Upper lobe of right lung (tissue), 1 donor: Measurements from ENCODE around the gene PTP4A1. TPM values are rescaled to one million over a fixed set of nuclear protein-coding genes. Genes with fewer than 3 reads are reported as not detected.

ENCODE experiments used
- ATAC-seq: fragments of 200-7000 bp; cut with Tn5 transposase; one replicate; pipeline ENCODE4 v1.9.1; 2020; ENCODE audit warnings: mild to moderate bottlenecking, moderate library complexity
- DNase-seq: peaks from one replicate; pipeline ENCODE4 v3.0.0-alpha.2; 2020
- H3K27ac ChIP-seq: fragments of 200-600 bp; one replicate; pipeline ENCODE4 v1.8.0; 2022
- H3K27me3 ChIP-seq: fragments of 200-600 bp; one replicate; pipeline ENCODE4 v1.8.0; 2022; ENCODE audit warnings: mild to moderate bottlenecking
- H3K36me3 ChIP-seq: fragments of 200-600 bp; one replicate; pipeline ENCODE4 v1.8.0; 2022
- H3K4me1 ChIP-seq: fragments of 200-600 bp; one replicate; pipeline ENCODE4 v1.8.0; 2022
- H3K4me3 ChIP-seq: fragments of 200-600 bp; one replicate; pipeline ENCODE4 v1.8.0; 2022; ENCODE audit warnings: mild to moderate bottlenecking
- H3K9me3 ChIP-seq: fragments of 200-600 bp; one replicate; pipeline ENCODE4 v1.8.0; 2022
- CTCF ChIP-seq: fragments of 200-600 bp; IDR thresholded peaks from one replicate; pipeline ENCODE4 v1.8.0; 2022; ENCODE audit warnings: antibody characterized with exemption
- intact Hi-C: fragments of 100-400 bp; cut with DNase I; formaldehyde crosslinking; loops from one replicate; pipeline ENCODE4 v1.11.0; 2022
- total RNA-seq: library from RNA; stranded (reverse); fragmentation: NEBNext Ultra II Directional; extraction: Animal tissue kit (Norgen Biotek cat#: 25700); gene quantifications from one replicate; pipeline ENCODE4 v1.2.1, GENCODE V29; 2021
- donor health status: DM: no; HTN: yes; CAD: no; lungs with severe emphysema.

The PTP4A1 gene
- total RNA-seq, 1 donor from 2014 or later, result 55.6 TPM

DNA sequence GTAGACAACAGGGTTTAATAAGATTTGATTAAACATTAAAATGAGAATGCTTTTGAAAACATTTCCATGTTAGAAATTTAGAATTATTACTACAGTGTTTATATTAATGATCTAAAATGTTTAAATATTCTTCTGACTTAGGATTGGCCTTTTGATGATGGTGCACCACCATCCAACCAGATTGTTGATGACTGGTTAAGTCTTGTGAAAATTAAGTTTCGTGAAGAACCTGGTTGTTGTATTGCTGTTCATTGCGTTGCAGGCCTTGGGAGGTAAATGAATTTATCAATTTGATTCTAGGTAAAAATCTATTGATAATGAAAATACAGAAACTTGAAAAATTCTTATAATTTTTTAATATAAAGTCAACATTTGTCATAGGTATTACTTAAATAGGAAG, 6.5 kb downstream of the PTP4A1 start:
- Histone ChIP-seq H3K4me1 (no peaks in the 10 kb centered on the region), H3K36me3 (peaks cover 68% of the 10 kb centered on the region), H3K27ac (no peak overlapping the region), H3K27me3 (no peaks in the 10 kb centered on the region), H3K9me3 (no peaks in the 10 kb centered on the region), H3K4me3 (no peak overlapping the region)
- DNase-seq (no peak), ATAC-seq (no peak)
- TF ChIP-seq CTCF, result no peak
- intact Hi-C loops, result no loop called here

- no peak for ATAC-seq
- intact Hi-C loops, result no loop called here
These were observed 7.8 kb downstream of the PTP4A1 start for GRCh38 chr6:63579937-63580703.

GRCh38 chr6:63580704-63580961, 8.4 kb downstream of the PTP4A1 start:
- intact Hi-C loops, result no loop called here
- Histone ChIP-seq H3K27me3 (no peaks in the 10 kb centered on the region), H3K4me1 (no peaks in the 10 kb centered on the region), H3K4me3 (no peak overlapping the region), H3K9me3 (no peaks in the 10 kb centered on the region), H3K36me3 (peaks cover 68% of the 10 kb centered on the region), H3K27ac (no peak overlapping the region)
- no peak for TF ChIP-seq CTCF
- ATAC-seq (no peak), DNase-seq (no peak)

More at GRCh38 chr6:63579937-63580703, 7.8 kb downstream of the PTP4A1 start:
- H3K4me3 ChIP-seq, result no peak overlapping the region
- H3K4me1 ChIP-seq, result no peaks in the 10 kb centered on the region
- TF ChIP-seq CTCF, result no peak
- no peak for DNase-seq
- no peak overlapping the region for H3K27ac ChIP-seq
- no peaks in the 10 kb centered on the region for H3K9me3 ChIP-seq
- peaks cover 68% of the 10 kb centered on the region for H3K36me3 ChIP-seq
- H3K27me3 ChIP-seq, result no peaks in the 10 kb centered on the region

DNA sequence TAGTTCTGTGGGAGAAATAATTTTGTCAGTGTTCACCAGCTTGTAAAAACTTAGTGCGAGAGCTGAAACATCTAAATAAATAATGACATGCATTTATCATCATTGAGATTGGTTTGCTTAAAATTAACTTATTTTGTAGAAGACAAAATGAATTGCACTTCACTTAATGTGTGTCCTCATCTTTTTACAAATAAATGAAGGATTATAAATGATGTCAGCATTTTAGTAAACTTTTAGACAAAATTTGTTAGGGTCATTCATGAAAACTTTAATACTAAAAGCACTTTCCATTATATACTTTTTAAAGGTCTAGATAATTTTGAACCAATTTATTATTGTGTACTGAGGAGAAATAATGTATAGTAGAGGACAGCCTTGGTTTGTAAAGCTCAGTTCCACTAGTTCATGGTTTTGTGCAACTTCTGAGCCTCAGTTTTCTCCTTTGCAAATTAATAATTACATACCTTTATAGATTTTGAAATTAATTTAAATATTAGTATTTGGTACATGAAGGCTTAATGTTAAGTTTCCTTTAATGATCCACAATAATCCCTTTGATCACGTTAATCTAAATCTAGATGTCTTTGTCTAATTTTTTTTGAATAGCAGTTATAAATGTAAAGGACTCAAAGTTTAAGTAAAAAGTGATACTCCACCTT, 9.2 kb downstream of the PTP4A1 start:
- H3K4me3 ChIP-seq, result no peak overlapping the region
- H3K27me3 ChIP-seq, result no peaks in the 10 kb centered on the region
- intact Hi-C loops, result no loop called here
- no peak overlapping the region for H3K27ac ChIP-seq
- ATAC-seq (no peak), DNase-seq (no peak)
- no peaks in the 10 kb centered on the region for H3K9me3 ChIP-seq
- peaks cover 64% of the 10 kb centered on the region for H3K36me3 ChIP-seq
- TF ChIP-seq CTCF, result no peak
- H3K4me1 ChIP-seq, result no peaks in the 10 kb centered on the region

- Histone ChIP-seq H3K27ac (no peak overlapping the region), H3K4me3 (no peak overlapping the region), H3K4me1 (no peaks in the 10 kb centered on the region), H3K36me3 (peaks cover 52% of the 10 kb centered on the region), H3K9me3 (no peaks in the 10 kb centered on the region), H3K27me3 (no peaks in the 10 kb centered on the region)
- no peak for ATAC-seq
- intact Hi-C loops, result no loop called here
- no peak for DNase-seq
- no peak for TF ChIP-seq CTCF
These were observed 10.4 kb downstream of the PTP4A1 start for GRCh38 chr6:63582579-63583231.
